IMR-90 (cell line): ENCODE data around the gene AMDHD2. TPM values are rescaled to one million over a fixed set of nuclear protein-coding genes. Genes with fewer than 3 reads are reported as not detected.

Experiments used
- ATAC-seq: fragments of 200-7000 bp; cut with Tn5 transposase; 2 replicates; pipeline ENCODE4 v1.9.1; 2020; ENCODE audit warnings: low read depth, mild to moderate bottlenecking, moderate library complexity
- BruUV-seq: library from RNA; stranded (reverse); fragments of 400-500 nt; replicated peaks from 2 replicates; lab custom pipeline; 2021; lab: Mats Ljungman, UMichigan
- CTCF ChIA-PET: fragments of 300-600 bp; formaldehyde crosslinking; extraction: SDS; loops from one replicate; lab custom pipeline; 2021; ENCODE audit warnings: antibody characterized with exemption; lab: Yijun Ruan, JAX
- POLR2A ChIA-PET: fragments of 300-600 bp; sonication (Branson Sonifier 250); formaldehyde crosslinking; loops from one replicate; lab custom pipeline; 2022; ENCODE audit warnings: antibody characterized with exemption; ENCODE audit not compliant: unreplicated experiment; lab: Charles Lee
- DNase-seq: peaks from one replicate; pipeline ENCODE4 v3.0.0; 2013
- H2AFZ ChIP-seq: replicated peaks from 2 replicates; pipeline ENCODE3; 2013; ENCODE audit warnings: low read length, mild to moderate bottlenecking; ENCODE audit not compliant: poor library complexity
- H2AK5ac ChIP-seq: 2 replicates; pipeline ENCODE4 v1.6.1; 2013; ENCODE audit warnings: low read depth, low read length, inconsistent platforms
- H2AK9ac ChIP-seq: replicated peaks from 2 replicates; pipeline ENCODE3; 2013; ENCODE audit warnings: mild to moderate bottlenecking, low read depth, low read length, moderate library complexity; ENCODE audit not compliant: poor library complexity
- H2BK120ac ChIP-seq: 2 replicates; pipeline ENCODE4 v1.6.1; 2013; ENCODE audit warnings: low read depth, low read length, inconsistent platforms
- H2BK15ac ChIP-seq: 3 replicates; pipeline ENCODE4 v1.6.1; 2013; ENCODE audit warnings: low read depth, low read length, inconsistent platforms
- H2BK20ac ChIP-seq: 2 replicates; pipeline ENCODE4 v1.6.1; 2013; ENCODE audit warnings: low read depth, mild to moderate bottlenecking, inconsistent platforms, low read length, moderate library complexity
- H2BK5ac ChIP-seq: 2 replicates; pipeline ENCODE4 v1.6.1; 2013; ENCODE audit warnings: mild to moderate bottlenecking, low read depth, low read length, inconsistent platforms; ENCODE audit not compliant: poor library complexity, severe bottlenecking
- H3K14ac ChIP-seq: replicated peaks from 2 replicates; pipeline ENCODE4 v1.6.1; 2013; ENCODE audit warnings: low read depth, low read length, inconsistent platforms
- H3K18ac ChIP-seq: 2 replicates; pipeline ENCODE4 v1.6.1; 2013; ENCODE audit warnings: low read depth, low read length, control low read depth
- H3K23ac ChIP-seq: 2 replicates; pipeline ENCODE4 v1.6.1; 2013; ENCODE audit warnings: low read depth, low read length, inconsistent platforms
- H3K27ac ChIP-seq: 2 replicates; pipeline ENCODE4 v1.5.1; 2013; ENCODE audit warnings: mild to moderate bottlenecking, control low read depth, low read length; ENCODE audit not compliant: insufficient read depth
- H3K27me3 ChIP-seq: 2 replicates; pipeline ENCODE4 v1.6.1; 2013; ENCODE audit warnings: low read length; ENCODE audit not compliant: control insufficient read depth, insufficient read depth
- H3K36me3 ChIP-seq: 2 replicates; pipeline ENCODE4 v1.6.1; 2013; ENCODE audit warnings: low read length, mixed read lengths; ENCODE audit not compliant: control insufficient read depth, insufficient read depth
- H3K4ac ChIP-seq: 2 replicates; pipeline ENCODE4 v1.6.1; 2013; ENCODE audit warnings: low read depth, low read length, inconsistent platforms
- H3K4me1 ChIP-seq: 2 replicates; pipeline ENCODE4 v1.6.1; 2013; ENCODE audit warnings: low read length, mixed read lengths; ENCODE audit not compliant: control insufficient read depth, insufficient read depth
- H3K4me2 ChIP-seq: 2 replicates; pipeline ENCODE4 v1.6.1; 2013; ENCODE audit warnings: low read depth, mild to moderate bottlenecking, control low read depth, low read length, moderate library complexity
- H3K4me3 ChIP-seq: 2 replicates; pipeline ENCODE4 v1.5.1; 2013; ENCODE audit warnings: low read depth, mild to moderate bottlenecking, control low read depth, low read length, moderate library complexity; ENCODE audit not compliant: insufficient read depth
- H3K56ac ChIP-seq: 2 replicates; pipeline ENCODE4 v1.6.1; 2013; ENCODE audit warnings: low read length, inconsistent platforms; ENCODE audit not compliant: insufficient read depth; ENCODE audit errors: extremely low read depth
- H3K79me1 ChIP-seq, 2 experiments: 2 replicates each; pipeline ENCODE4 v1.6.1; 2013; ENCODE audit warnings: low read length in 2 of 2, inconsistent platforms in 1 of 2, low read depth in 1 of 2
- H3K9ac ChIP-seq: 2 replicates; pipeline ENCODE4 v1.6.1; 2013; ENCODE audit warnings: low read depth, low read length, control low read depth
- H3K9me1 ChIP-seq: 2 replicates; pipeline ENCODE4 v1.6.1; 2013; ENCODE audit warnings: low read length, inconsistent platforms; ENCODE audit not compliant: insufficient read depth
- H3K9me3 ChIP-seq: 2 replicates; pipeline ENCODE4 v1.6.1; 2013; ENCODE audit warnings: low read length; ENCODE audit not compliant: control insufficient read depth, insufficient read depth
- H4K20me1 ChIP-seq: 2 replicates; pipeline ENCODE4 v1.6.1; 2013; ENCODE audit warnings: low read length, inconsistent platforms; ENCODE audit not compliant: insufficient read depth
- H4K5ac ChIP-seq: 2 replicates; pipeline ENCODE4 v1.6.1; 2013; ENCODE audit warnings: mild to moderate bottlenecking, low read depth, low read length, control low read depth
- H4K8ac ChIP-seq, 2 experiments: 2 replicates each; pipeline ENCODE4 v1.6.1; 2013; ENCODE audit warnings: low read depth in 2 of 2, low read length in 2 of 2, control low read depth in 1 of 2, inconsistent platforms in 1 of 2
- H4K91ac ChIP-seq: 2 replicates; pipeline ENCODE4 v1.6.1; 2013; ENCODE audit warnings: low read depth, low read length, inconsistent platforms; ENCODE audit not compliant: insufficient read depth
- BHLHE40 ChIP-seq: fragments of 150-350 bp; IDR thresholded peaks from 2 replicates; pipeline ENCODE4 v1.6.1; 2016; ENCODE audit warnings: mild to moderate bottlenecking, low read depth, low read length
- CEBPB ChIP-seq: IDR thresholded peaks from 2 replicates; pipeline ENCODE4 v1.6.1; 2012; ENCODE audit warnings: low read depth, low read length, improper control_type of control experiment
- CHD1 ChIP-seq: IDR thresholded peaks from 2 replicates; pipeline ENCODE4 v1.6.1; 2012; ENCODE audit warnings: low read depth, low read length, improper control_type of control experiment
- FOS ChIP-seq: fragments of 150-350 bp; IDR thresholded peaks from 2 replicates; pipeline ENCODE4 v1.6.1; 2016; ENCODE audit warnings: low read depth, low read length
- MAFK ChIP-seq: IDR thresholded peaks from 2 replicates; pipeline ENCODE4 v1.6.1; 2012; ENCODE audit warnings: low read depth, low read length, improper control_type of control experiment
- MAZ ChIP-seq: IDR thresholded peaks from 2 replicates; pipeline ENCODE4 v1.6.1; 2012; ENCODE audit warnings: low read depth, mild to moderate bottlenecking, low read length, improper control_type of control experiment, moderate library complexity, borderline replicate concordance
- MXI1 ChIP-seq: IDR thresholded peaks from 2 replicates; pipeline ENCODE4 v1.6.1; 2012; ENCODE audit warnings: low read depth, mild to moderate bottlenecking, low read length, moderate library complexity, borderline replicate concordance
- NFE2L2 ChIP-seq: fragments of 150-350 bp; IDR thresholded peaks from 2 replicates; pipeline ENCODE4 v1.6.1; 2016; ENCODE audit warnings: low read depth, mild to moderate bottlenecking, low read length
- POLR2A ChIP-seq: IDR thresholded peaks from 2 replicates; pipeline ENCODE4 v1.6.1; 2012; ENCODE audit warnings: mild to moderate bottlenecking, low read depth, low read length
- RAD21 ChIP-seq: IDR thresholded peaks from 2 replicates; pipeline ENCODE4 v1.6.1; 2012; ENCODE audit warnings: low read length, improper control_type of control experiment
- RCOR1 ChIP-seq: IDR thresholded peaks from 2 replicates; pipeline ENCODE4 v1.6.1; 2012; ENCODE audit warnings: mild to moderate bottlenecking, low read length, improper control_type of control experiment; ENCODE audit not compliant: insufficient replicate concordance
- RFX5 ChIP-seq: IDR thresholded peaks from 2 replicates; pipeline ENCODE4 v1.8.0; 2012; ENCODE audit warnings: low read depth, mild to moderate bottlenecking, low read length, moderate library complexity
- SMC3 ChIP-seq: fragments of 150-350 bp; IDR thresholded peaks from 2 replicates; pipeline ENCODE4 v1.6.1; 2016; ENCODE audit warnings: low read depth, mild to moderate bottlenecking, antibody characterized with exemption, low read length, moderate library complexity
- WGBS, 2 experiments: methylation state at CpG; one replicate each; pipeline versions ENCODE4 v1.1.5 to v1.1.7; 2013; ENCODE audit warnings: missing lambda C conversion rate in 2 of 2; ENCODE audit not compliant: insufficient read length in 1 of 2; ENCODE audit errors: extremely low coverage in 2 of 2; 5-methylcytosine and 5-hydroxymethylcytosine counted together
- dilution Hi-C: fragments of 300-500 bp; cut with HindIII; formaldehyde crosslinking; loops from one replicate; pipeline ENCODE4 v1.14.3; 2018; ENCODE audit warnings: low sequenced_read_pairs; ENCODE audit not compliant: unreplicated experiment
- in situ Hi-C: fragments of 300-500 bp; cut with MboI; formaldehyde crosslinking; loops from 3 replicates; pipeline ENCODE4 v1.14.3; 2019; ENCODE audit warnings: low sequenced_read_pairs, inconsistent platforms, mixed read lengths
- intact Hi-C: fragments of 100-400 bp; cut with micrococcal nuclease; formaldehyde crosslinking; loops from 2 replicates; pipeline ENCODE4 v1.10.0; 2022
- polyA plus RNA-seq, 3 experiments: library from polyadenylated mRNA; depleted of rRNA; stranded (reverse); fragments of >200 nt; gene quantifications; 2 replicates each; pipeline ENCODE4 v1.2.3, GENCODE V29; 2012; ENCODE audit warnings: low replicate concordance in 1 of 3
- total RNA-seq: library from RNA; depleted of rRNA; stranded (reverse); fragments of >200 nt; gene quantifications from 2 replicates; pipeline ENCODE4 v1.2.3, GENCODE V29; 2012
- TF ChIP-seq, protein P1 (sequence below): fragments of 150-350 bp; IDR thresholded peaks from 2 replicates; pipeline ENCODE4 v1.6.1; 2016; ENCODE audit warnings: low read depth, mild to moderate bottlenecking, low read length, moderate library complexity, borderline replicate concordance
- TF ChIP-seq, protein P2 (sequence below): conservative IDR thresholded peaks from 2 replicates; pipeline ENCODE4 v1.5.1; 2012; ENCODE audit warnings: mild to moderate bottlenecking, low read depth, low read length, improper control_type of control experiment
- TF ChIP-seq, protein P3 (sequence below): fragments of 150-350 bp; IDR thresholded peaks from 2 replicates; pipeline ENCODE4 v1.6.1; 2017; ENCODE audit warnings: mild to moderate bottlenecking, antibody characterized with exemption, low read length, low read depth

Gene AMDHD2
- total and polyA plus RNA-seq, 2 of the 4 experiments (the other 2 are of a cell fraction), result 10.6 to 30.3 TPM

DNA sequence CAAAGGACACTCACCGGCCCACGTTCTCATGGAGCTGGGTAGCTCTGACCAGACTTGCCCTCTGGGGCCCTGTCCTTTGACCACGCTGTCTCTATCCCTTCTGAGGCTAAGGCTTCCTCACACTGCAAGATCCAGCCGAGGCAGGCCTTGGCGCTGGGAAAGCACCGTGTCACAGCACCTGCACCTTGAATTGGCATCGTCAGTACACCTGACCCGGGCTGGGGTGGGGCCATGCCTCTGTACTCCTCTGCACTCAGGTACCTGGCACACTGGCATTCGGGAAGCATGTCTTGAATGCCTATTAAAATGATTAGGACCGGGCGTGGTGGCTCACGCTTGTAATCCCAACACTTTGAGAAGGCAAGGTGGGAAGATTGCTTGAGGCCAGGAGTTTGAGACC is 39.2 kb upstream of the AMDHD2 start:
- DNase-seq, result no peak
- no peak overlapping the region for H4K5ac ChIP-seq
- WGBS, 2 experiments, result 97% methylated on average over 5 of the region's 12 CpGs; no CpG with 5 or more reads in 1 of the 2 experiments
- TF ChIP-seq NFE2L2, result no peak
- TF ChIP-seq, protein P1, sequence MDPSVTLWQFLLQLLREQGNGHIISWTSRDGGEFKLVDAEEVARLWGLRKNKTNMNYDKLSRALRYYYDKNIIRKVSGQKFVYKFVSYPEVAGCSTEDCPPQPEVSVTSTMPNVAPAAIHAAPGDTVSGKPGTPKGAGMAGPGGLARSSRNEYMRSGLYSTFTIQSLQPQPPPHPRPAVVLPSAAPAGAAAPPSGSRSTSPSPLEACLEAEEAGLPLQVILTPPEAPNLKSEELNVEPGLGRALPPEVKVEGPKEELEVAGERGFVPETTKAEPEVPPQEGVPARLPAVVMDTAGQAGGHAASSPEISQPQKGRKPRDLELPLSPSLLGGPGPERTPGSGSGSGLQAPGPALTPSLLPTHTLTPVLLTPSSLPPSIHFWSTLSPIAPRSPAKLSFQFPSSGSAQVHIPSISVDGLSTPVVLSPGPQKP, result no peak
- TF ChIP-seq BHLHE40, result no peak
- no peak for TF ChIP-seq POLR2A
- TF ChIP-seq, protein P2, sequence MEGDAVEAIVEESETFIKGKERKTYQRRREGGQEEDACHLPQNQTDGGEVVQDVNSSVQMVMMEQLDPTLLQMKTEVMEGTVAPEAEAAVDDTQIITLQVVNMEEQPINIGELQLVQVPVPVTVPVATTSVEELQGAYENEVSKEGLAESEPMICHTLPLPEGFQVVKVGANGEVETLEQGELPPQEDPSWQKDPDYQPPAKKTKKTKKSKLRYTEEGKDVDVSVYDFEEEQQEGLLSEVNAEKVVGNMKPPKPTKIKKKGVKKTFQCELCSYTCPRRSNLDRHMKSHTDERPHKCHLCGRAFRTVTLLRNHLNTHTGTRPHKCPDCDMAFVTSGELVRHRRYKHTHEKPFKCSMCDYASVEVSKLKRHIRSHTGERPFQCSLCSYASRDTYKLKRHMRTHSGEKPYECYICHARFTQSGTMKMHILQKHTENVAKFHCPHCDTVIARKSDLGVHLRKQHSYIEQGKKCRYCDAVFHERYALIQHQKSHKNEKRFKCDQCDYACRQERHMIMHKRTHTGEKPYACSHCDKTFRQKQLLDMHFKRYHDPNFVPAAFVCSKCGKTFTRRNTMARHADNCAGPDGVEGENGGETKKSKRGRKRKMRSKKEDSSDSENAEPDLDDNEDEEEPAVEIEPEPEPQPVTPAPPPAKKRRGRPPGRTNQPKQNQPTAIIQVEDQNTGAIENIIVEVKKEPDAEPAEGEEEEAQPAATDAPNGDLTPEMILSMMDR, result no peak
- TF ChIP-seq SMC3, result no peak
- no peak for TF ChIP-seq MAZ
- no peak for TF ChIP-seq MXI1
- TF ChIP-seq RAD21, result no peak
- no peak for TF ChIP-seq MAFK
- no peak for TF ChIP-seq CEBPB
- TF ChIP-seq RFX5, result no peak
- TF ChIP-seq, protein P3, sequence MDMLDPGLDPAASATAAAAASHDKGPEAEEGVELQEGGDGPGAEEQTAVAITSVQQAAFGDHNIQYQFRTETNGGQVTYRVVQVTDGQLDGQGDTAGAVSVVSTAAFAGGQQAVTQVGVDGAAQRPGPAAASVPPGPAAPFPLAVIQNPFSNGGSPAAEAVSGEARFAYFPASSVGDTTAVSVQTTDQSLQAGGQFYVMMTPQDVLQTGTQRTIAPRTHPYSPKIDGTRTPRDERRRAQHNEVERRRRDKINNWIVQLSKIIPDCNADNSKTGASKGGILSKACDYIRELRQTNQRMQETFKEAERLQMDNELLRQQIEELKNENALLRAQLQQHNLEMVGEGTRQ, result no peak
- no peak for TF ChIP-seq FOS
- TF ChIP-seq RCOR1, result no peak
- TF ChIP-seq CHD1, result no peak
- peaks cover 16% of the 10 kb centered on the region for H3K4me1 ChIP-seq
- H4K20me1 ChIP-seq, result peaks cover 23% of the 10 kb centered on the region
- no peak overlapping the region for H3K27ac ChIP-seq
- in situ Hi-C loops, result no loop called here
- H3K18ac ChIP-seq, result no peak overlapping the region
- H3K27me3 ChIP-seq, result no peaks in the 10 kb centered on the region
- H4K91ac ChIP-seq, result no peak overlapping the region
- H2BK120ac ChIP-seq, result no peak overlapping the region
- no peak overlapping the region for H2AK9ac ChIP-seq
- dilution Hi-C loops, result no loop called here
- no peak overlapping the region for H2BK5ac ChIP-seq
- peaks cover 6% of the 10 kb centered on the region; the same call in 1 of the 2 replicates for H3K9me1 ChIP-seq
- no peak overlapping the region for H3K9ac ChIP-seq
- no peak overlapping the region for H3K4me2 ChIP-seq
- H3K4me3 ChIP-seq, result no peak overlapping the region
- H2AK5ac ChIP-seq, result no peak overlapping the region
- ChIA-PET CTCF (no interaction called here), POLR2A (no interaction called here)
- intact Hi-C loops, result no loop called here
- H2AFZ ChIP-seq, result no peak overlapping the region
- no peak overlapping the region for H3K14ac ChIP-seq
- H4K8ac ChIP-seq, result no peak overlapping the region
- no TSS peak for BruUV-seq
- H3K79me1 ChIP-seq, result peaks cover 30 to 74% of the 10 kb centered on the region in 2 experiments
- H3K36me3 ChIP-seq, result no peaks in the 10 kb centered on the region
- H2BK20ac ChIP-seq, result no peak overlapping the region
- no peaks in the 10 kb centered on the region for H3K9me3 ChIP-seq
- no peak overlapping the region for H2BK15ac ChIP-seq
- no peak overlapping the region for H3K23ac ChIP-seq
- H3K4ac ChIP-seq, result no peak overlapping the region
- ATAC-seq, result no peak
- no peak overlapping the region for H3K56ac ChIP-seq
